ENCODE measurements around the gene MIS12. TPM values are rescaled to one million over a fixed set of nuclear protein-coding genes. Genes with fewer than 3 reads are reported as not detected.
A peak's percentile ranks its signal among the peaks of the same experiment; 100 is the strongest.

Gene MIS12
- total RNA-seq, 4 donors from 2014 or later, result 5.6 to 19.1 (median 12.9) TPM

DNA sequence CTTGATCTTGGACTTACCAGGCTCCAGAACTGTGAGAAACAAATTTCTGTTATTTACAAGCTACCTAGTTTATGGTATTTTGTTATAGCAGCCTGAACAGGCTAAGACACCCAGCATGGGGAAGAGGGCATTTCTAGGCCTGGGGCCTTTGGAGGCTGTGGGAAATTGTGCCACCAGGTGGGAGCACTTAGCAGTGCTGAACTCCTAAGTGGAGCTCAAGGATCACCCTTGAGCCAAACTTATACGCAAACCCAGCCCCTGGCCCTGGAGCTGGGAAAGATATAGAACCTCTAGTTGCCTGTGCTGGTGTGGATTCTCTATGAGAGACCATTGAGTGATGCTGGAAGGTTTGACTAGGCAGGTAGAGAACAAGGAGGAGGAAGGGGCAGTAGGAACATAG lies 36.1 kb downstream of the MIS12 start:
- Histone ChIP-seq H3K27ac (no peak overlapping the region), H3K4me3 (no peak overlapping the region), H3K36me3 (no peaks in the 10 kb centered on the region), H3K27me3 (no peaks in the 10 kb centered on the region), H3K4me1 (peaks cover 0 to 14% (median 6%) of the 10 kb centered on the region in 4 donors), H3K9me3 (no peaks in the 10 kb centered on the region)
- TF ChIP-seq POLR2AphosphoS5 (IDR thresholded peaks at IDR 0.05), result no peak
- no peak for TF ChIP-seq EP300 (IDR thresholded peaks at IDR 0.05; ENCODE audit: low read depth)
- no peak for TF ChIP-seq POLR2A (IDR thresholded peaks at IDR 0.05)
- no peak for TF ChIP-seq CTCF (IDR thresholded peaks at IDR 0.05)
- WGBS, 2 donors (ENCODE audit: low coverage in 1 of 2), result 100% methylated on average over 1 of the region's 1 CpG; no CpG with 5 or more reads in 1 of the 2 donors
- no peak for DNase-seq
- in situ Hi-C loops (cut with MboI; ENCODE audit: low pct_ligation_motif_present in 1 of 4, low pct_unique_long_range_greater_than_20kb in 1 of 4, low sequenced_read_pairs in 3 of 4) (no loop called here), intact Hi-C loops (cut with DNase I; ENCODE audit: low total_unique reads) (no loop called here)

GRCh38 chr17:5523249-5523648 lies 36.9 kb downstream of the MIS12 start:
- Histone ChIP-seq H3K9me3 (no peaks in the 10 kb centered on the region), H3K4me3 (no peak overlapping the region), H3K36me3 (no peaks in the 10 kb centered on the region), H3K27me3 (no peaks in the 10 kb centered on the region), H3K27ac (no peak overlapping the region), H3K4me1 (peaks cover 0 to 14% (median 7%) of the 10 kb centered on the region in 4 donors)
- 88 to 91% methylated on average over 3 to 5 of the region's 5 CpGs for WGBS, 2 donors (ENCODE audit: low coverage in 1 of 2)
- no peak for TF ChIP-seq EP300 (IDR thresholded peaks at IDR 0.05; ENCODE audit: low read depth)
- TF ChIP-seq POLR2AphosphoS5 (IDR thresholded peaks at IDR 0.05), result no peak
- TF ChIP-seq CTCF (IDR thresholded peaks at IDR 0.05), result no peak
- TF ChIP-seq POLR2A (IDR thresholded peaks at IDR 0.05), result no peak
- intact Hi-C loops (cut with DNase I; ENCODE audit: low total_unique reads) (no loop called here), in situ Hi-C loops (cut with MboI; ENCODE audit: low pct_ligation_motif_present in 1 of 4, low pct_unique_long_range_greater_than_20kb in 1 of 4, low sequenced_read_pairs in 3 of 4) (no loop called here)
- no peak for DNase-seq

DNA sequence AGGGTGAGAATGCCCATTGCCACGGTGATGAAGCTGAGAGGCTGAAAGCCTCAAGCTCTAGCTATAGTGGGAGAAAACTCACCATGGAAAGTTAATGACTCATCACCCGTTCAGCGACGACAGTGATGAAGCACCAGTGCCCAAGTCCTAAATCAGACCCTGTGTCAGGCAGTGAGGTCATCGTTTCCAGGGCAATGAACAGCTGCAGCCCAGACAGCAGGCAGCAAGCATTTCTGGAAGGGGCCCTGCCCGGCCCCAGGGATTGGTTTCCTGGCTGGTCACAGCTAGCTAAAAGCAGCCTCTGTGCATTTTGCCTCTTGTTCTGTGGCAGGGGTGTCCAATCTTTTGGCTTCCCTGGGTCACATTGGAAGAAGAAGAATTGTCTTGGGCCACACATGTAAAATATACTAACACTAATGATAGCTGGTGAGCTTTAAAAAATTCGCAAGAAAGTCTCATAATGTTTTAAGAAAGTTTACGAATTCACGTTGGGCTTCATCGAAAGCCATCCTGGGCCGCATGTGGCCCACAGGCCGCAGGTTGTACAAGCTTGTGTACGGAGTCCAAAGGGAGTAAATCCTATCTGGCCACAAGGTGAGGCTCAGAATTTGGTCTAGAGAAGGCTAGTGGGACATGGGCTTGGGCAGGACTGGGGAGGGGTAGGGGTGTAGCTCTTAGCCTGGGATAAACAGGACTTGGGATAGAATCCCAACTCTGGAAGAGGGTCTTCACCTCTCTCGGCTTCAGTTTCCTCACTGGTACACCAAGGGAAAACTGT lies 40.6 kb downstream of the MIS12 start:
- H3K27me3 ChIP-seq, result no peaks in the 10 kb centered on the region
- H3K4me1 ChIP-seq, result peaks cover 0 to 14% (median 7%) of the 10 kb centered on the region in 4 donors
- TF ChIP-seq CTCF (IDR thresholded peaks at IDR 0.05), result no peak
- peak; percentile 53 to 76 (median 75) for TF ChIP-seq POLR2AphosphoS5 (IDR thresholded peaks at IDR 0.05)
- TF ChIP-seq EP300 (IDR thresholded peaks at IDR 0.05; ENCODE audit: low read depth), result no peak
- no peak for TF ChIP-seq POLR2A (IDR thresholded peaks at IDR 0.05)
- DNase-seq, result peak; percentile 26
- intact Hi-C loops (cut with DNase I; ENCODE audit: low total_unique reads) (no loop called here), in situ Hi-C loops (cut with MboI; ENCODE audit: low pct_ligation_motif_present in 1 of 4, low pct_unique_long_range_greater_than_20kb in 1 of 4, low sequenced_read_pairs in 3 of 4) (no loop called here)
- no peak overlapping the region for H3K4me3 ChIP-seq
- H3K9me3 ChIP-seq, result no peaks in the 10 kb centered on the region
- peak overlapping the region; percentile 62 to 74 (median 72) for H3K27ac ChIP-seq
- 57% methylated on average over 14 of the region's 14 CpGs; no CpG with 5 or more reads in 1 of the 2 donors for WGBS, 2 donors (ENCODE audit: low coverage in 1 of 2)
- H3K36me3 ChIP-seq, result no peaks in the 10 kb centered on the region

DNA sequence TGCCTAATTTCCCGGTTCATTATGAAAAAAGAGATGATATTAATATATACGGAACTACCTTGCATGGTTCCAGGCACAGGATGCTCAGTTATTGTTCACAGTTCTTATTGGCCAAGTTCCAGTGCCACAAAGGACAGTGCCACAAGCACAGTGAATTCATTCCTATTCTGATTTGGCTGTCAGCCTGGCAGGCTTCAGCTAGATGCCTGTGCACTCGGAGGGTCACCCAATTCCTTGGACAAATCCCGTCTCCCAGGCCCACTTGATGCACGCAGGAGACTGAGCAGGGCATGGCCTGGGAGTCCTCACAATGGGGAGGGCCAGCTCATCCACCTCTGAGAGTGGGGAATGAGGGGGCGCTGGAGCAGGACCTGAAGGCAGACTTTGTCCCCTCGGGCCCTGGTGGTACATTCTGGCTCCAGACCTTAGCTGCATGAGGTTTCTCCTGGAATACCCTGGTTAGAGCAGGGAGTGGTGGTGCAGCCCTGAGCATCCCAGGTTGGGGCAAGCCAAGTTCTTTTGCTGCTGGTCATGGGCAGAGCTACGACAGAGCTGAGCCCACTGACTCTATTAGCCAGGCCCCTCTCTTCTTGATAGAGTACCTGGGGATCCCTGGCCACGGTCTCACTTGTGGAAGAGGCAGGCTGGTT lies 41.4 kb downstream of the MIS12 start:
- intact Hi-C loops (cut with DNase I; ENCODE audit: low total_unique reads) (no loop called here), in situ Hi-C loops (cut with MboI; ENCODE audit: low pct_ligation_motif_present in 1 of 4, low pct_unique_long_range_greater_than_20kb in 1 of 4, low sequenced_read_pairs in 3 of 4) (no loop called here)
- 80 to 84% methylated on average over 1 to 7 of the region's 9 CpGs for WGBS, 2 donors (ENCODE audit: low coverage in 1 of 2)
- peak overlapping the region; percentile 62 to 74 (median 72) for H3K27ac ChIP-seq
- H3K4me3 ChIP-seq, result no peak overlapping the region
- TF ChIP-seq CTCF (IDR thresholded peaks at IDR 0.05) (no peak), POLR2A (IDR thresholded peaks at IDR 0.05) (no peak), POLR2AphosphoS5 (IDR thresholded peaks at IDR 0.05) (no peak), EP300 (IDR thresholded peaks at IDR 0.05; ENCODE audit: low read depth) (no peak)
- no peaks in the 10 kb centered on the region for H3K27me3 ChIP-seq
- peaks cover 0 to 14% (median 7%) of the 10 kb centered on the region in 4 donors for H3K4me1 ChIP-seq
- DNase-seq, result no peak
- no peaks in the 10 kb centered on the region for H3K36me3 ChIP-seq
- H3K9me3 ChIP-seq, result no peaks in the 10 kb centered on the region

All from transverse colon (tissue), 4 donors.